Heart left ventricle (tissue), 13 donors: ENCODE data around the gene BCAS4.

Experiments used
- CTCF ChIP-seq, 12 donors: fragments of 200-600 bp; sonication (generic) in 4 of 12; IDR thresholded peaks; one replicate each; pipeline versions ENCODE4 v1.5.0 to v1.8.0; 2018 to 2022; ENCODE audit warnings: antibody characterized with exemption in 12 of 12, mild to moderate bottlenecking in 5 of 12
- POLR2A ChIP-seq, 2 donors: fragments of 450-650 bp; IDR thresholded peaks; one replicate each; pipeline ENCODE4 v1.6.1; 2017; ENCODE audit warnings: antibody characterized with exemption in 2 of 2, mild to moderate bottlenecking in 2 of 2, moderate library complexity in 2 of 2
- donor health status: ischemic (EF 13 %, LVEDD 7.1; RV severe dilation, severe dysfunction).
- donor health status: DM: no; HTN: yes; CAD: no.
- donor health status: DM: no; HTN: no; CAD: no.
- donor health status: ischemic (EF 25% LVEDD 6.9; RV normal size, moderate dysfunction).
- donor health status: ischemic (EF 25% LVEDD 5.7; RV mildly dilated, moderate dysfunction).
- donor health status: ischemic (EF 35%, LVEDD 5.7; RV mildly dilated, moderate dysfunction).
- donor health status: nonischemic (EF 11% LVEDD 7.7; RV severe dilation, severe dysfunction).
- donor health status: DM: yes; HTN: yes; CAD: no.
- donor health status: PGD.
- donor health status: ischemic (EF 29% LVEDD 5.4; RV normal size, mild dysfunction).
- donor health status: nonischemic (EF 23%, LVEDD 6.1; RV moderate dilation, normal function).

GRCh38 chr20:50867805-50868204 lies 72.9 kb downstream of the BCAS4 start:
- TF ChIP-seq CTCF (IDR thresholded peaks at IDR 0.05) = no peak
- TF ChIP-seq POLR2A (IDR thresholded peaks at IDR 0.05) = no peak
